ENCODE measurements around the gene ADCYAP1R1. TPM values are rescaled to one million over a fixed set of nuclear protein-coding genes. Genes with fewer than 3 reads are reported as not detected.

Gene ADCYAP1R1
- total RNA-seq, 1 experiment from 2014 or later, result 8.9 TPM

DNA sequence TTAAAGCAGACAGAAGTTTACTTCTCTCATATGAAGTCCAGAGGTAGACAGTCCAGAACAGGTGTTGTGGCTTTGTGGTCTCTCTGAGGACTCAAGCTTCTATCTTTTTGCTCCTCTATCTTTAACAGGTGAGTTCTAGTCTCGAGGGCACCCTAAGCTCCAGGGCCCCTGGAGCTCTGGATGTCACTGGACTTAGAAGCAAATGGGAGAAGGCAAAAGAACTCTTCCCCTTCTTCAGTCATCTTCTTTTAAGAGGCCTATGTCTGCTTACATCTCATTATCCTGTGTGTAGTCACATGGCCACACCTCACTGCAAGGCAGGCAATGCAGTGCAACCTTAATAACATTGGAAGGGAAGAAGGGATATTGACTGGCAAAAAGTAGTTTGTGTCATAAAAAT is 61.6 kb downstream of the ADCYAP1R1 start:
- no peak overlapping the region for H2BK20ac ChIP-seq (ENCODE audit: low read depth, low read length, poor library complexity, severe bottlenecking)
- Mint-ChIP-seq H3K27me3 (ENCODE audit: low read depth) (peaks cover 13% of the 10 kb centered on the region), H3K4me3 (no peak overlapping the region), H3K4me1 (peaks cover 6 to 9% of the 10 kb centered on the region in 2 experiments), H3K36me3 (ENCODE audit: insufficient read depth in 1 of 3, low read depth in 3 of 3) (no peaks in the 10 kb centered on the region), H3K9me3 (no peaks in the 10 kb centered on the region), H3K27ac (no peak overlapping the region)
- H3K4me2 ChIP-seq (ENCODE audit: insufficient read depth, insufficient read length, low read length), result no peak overlapping the region
- H4K8ac ChIP-seq (replicated peaks; ENCODE audit: insufficient read length, low read depth, low read length), result no peak overlapping the region
- H3K14ac ChIP-seq (ENCODE audit: insufficient read depth, low read length), result no peak overlapping the region
- no peak overlapping the region for H2AK5ac ChIP-seq (ENCODE audit: insufficient read length, low read length)
- no peaks in the 10 kb centered on the region for H4K20me1 ChIP-seq (ENCODE audit: control insufficient read depth, insufficient read depth, insufficient read length)
- no peaks in the 10 kb centered on the region for H3K79me1 ChIP-seq (ENCODE audit: insufficient read depth, low read depth, low read length, poor library complexity, severe bottlenecking)
- DNase-seq, result no peak
- no CpG with 5 or more reads among the region's 1 CpG for WGBS (ENCODE audit: extremely low coverage, insufficient read length, low lambda C conversion rate)
- H3K4ac ChIP-seq (ENCODE audit: low read depth, low read length), result no peak overlapping the region
- TF ChIP-seq, protein P1, sequence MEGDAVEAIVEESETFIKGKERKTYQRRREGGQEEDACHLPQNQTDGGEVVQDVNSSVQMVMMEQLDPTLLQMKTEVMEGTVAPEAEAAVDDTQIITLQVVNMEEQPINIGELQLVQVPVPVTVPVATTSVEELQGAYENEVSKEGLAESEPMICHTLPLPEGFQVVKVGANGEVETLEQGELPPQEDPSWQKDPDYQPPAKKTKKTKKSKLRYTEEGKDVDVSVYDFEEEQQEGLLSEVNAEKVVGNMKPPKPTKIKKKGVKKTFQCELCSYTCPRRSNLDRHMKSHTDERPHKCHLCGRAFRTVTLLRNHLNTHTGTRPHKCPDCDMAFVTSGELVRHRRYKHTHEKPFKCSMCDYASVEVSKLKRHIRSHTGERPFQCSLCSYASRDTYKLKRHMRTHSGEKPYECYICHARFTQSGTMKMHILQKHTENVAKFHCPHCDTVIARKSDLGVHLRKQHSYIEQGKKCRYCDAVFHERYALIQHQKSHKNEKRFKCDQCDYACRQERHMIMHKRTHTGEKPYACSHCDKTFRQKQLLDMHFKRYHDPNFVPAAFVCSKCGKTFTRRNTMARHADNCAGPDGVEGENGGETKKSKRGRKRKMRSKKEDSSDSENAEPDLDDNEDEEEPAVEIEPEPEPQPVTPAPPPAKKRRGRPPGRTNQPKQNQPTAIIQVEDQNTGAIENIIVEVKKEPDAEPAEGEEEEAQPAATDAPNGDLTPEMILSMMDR (conservative IDR thresholded peaks at IDR 0.05), result no peak
- H2BK120ac ChIP-seq (ENCODE audit: low read depth, low read length, poor library complexity, severe bottlenecking), result no peak overlapping the region
- H2BK5ac ChIP-seq (ENCODE audit: insufficient read length, low read length), result no peak overlapping the region
- no peaks in the 10 kb centered on the region for H3K4me1 ChIP-seq (ENCODE audit: insufficient read depth, low read length)
- H3K79me2 ChIP-seq (ENCODE audit: insufficient read depth, low read length), result no peaks in the 10 kb centered on the region
- H3K9ac ChIP-seq (ENCODE audit: extremely low read depth, insufficient read length, low read length), result no peak overlapping the region
- no peak overlapping the region for H2BK12ac ChIP-seq (ENCODE audit: insufficient read length, low read depth, low read length)
- H2AFZ ChIP-seq (ENCODE audit: low read length), result no peak overlapping the region
- no peak overlapping the region for H4K91ac ChIP-seq (ENCODE audit: insufficient read length, low read depth, low read length)
- H3K23ac ChIP-seq (ENCODE audit: insufficient read length, low read depth, low read length), result no peak overlapping the region
- H4K5ac ChIP-seq (ENCODE audit: insufficient read length, low read depth, low read length), result no peak overlapping the region
- no peak overlapping the region for H2BK15ac ChIP-seq (ENCODE audit: low read depth, low read length)
- H3K27me3 ChIP-seq (ENCODE audit: insufficient read depth, low read length), result no peaks in the 10 kb centered on the region
- no peak overlapping the region for H3K18ac ChIP-seq (ENCODE audit: insufficient read length, low read depth, low read length)
- no peaks in the 10 kb centered on the region for H3K23me2 ChIP-seq (ENCODE audit: insufficient read length, low read depth, low read length, poor library complexity, severe bottlenecking)
- H3K56ac ChIP-seq (ENCODE audit: insufficient read length, low read depth, low read length), result no peak overlapping the region
- H3K27ac ChIP-seq (ENCODE audit: insufficient read length, low read depth, low read length), result no peak overlapping the region
- no peaks in the 10 kb centered on the region for H3K9me3 ChIP-seq (ENCODE audit: control insufficient read depth, low read depth, low read length)
- no peak overlapping the region for H3T11ph ChIP-seq (ENCODE audit: low read length)
